GM18858 (cell line): ENCODE data around the gene CLEC4D.
"Not testable (repeated sequence)": the region's sequence is repeated elsewhere in the genome, so short reads cannot be mapped to it uniquely, and the experiment has no call there.

Experiments
- ATAC-seq: cut with Tn5 transposase; IDR thresholded peaks from one replicate; pipeline ENCODE4 v1.9.1; 2021; ENCODE audit not compliant: unreplicated experiment

Gene CLEC4D

DNA sequence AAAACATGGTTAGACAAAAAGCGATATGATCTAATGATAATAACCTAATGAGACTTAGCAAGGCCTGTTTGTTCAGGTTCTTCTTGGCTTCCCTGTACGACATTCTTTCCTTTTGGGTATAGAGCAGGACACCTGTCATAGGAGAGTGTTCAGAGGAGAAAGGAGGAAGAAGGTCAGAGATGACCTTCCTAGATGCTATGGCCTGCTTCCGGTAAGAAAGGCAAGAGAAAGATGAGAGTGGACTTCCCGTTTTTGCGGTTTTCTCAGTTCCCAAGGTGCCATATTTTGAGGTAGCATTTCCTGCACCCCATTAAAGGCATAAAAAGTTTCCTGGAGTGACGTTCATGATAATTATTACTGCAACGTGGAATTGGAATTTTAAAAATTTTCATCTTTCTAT is 18.7 kb downstream of the CLEC4D start:
- ATAC-seq: no peak

DNA sequence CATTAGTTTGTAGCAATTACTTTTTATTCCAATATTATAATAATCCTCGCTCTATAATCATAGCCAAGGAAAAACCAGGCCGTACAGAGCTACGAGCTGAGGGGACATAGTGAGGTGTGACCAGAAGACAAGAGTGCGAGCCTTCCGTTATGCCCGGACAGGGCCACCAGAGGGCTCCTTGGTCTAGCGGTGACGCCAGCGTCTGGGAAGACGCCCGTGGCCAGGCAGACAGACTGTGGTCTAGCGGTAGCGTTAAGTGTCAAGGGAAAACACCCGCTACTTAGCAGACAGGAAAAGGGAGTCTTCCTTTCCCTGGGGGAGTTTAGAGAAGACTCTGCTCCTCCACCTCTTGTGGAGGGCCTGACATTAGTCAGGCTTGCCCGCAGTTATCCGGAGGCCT is 24.5 kb downstream of the CLEC4D start:
- ATAC-seq: not testable (repeated sequence)

DNA sequence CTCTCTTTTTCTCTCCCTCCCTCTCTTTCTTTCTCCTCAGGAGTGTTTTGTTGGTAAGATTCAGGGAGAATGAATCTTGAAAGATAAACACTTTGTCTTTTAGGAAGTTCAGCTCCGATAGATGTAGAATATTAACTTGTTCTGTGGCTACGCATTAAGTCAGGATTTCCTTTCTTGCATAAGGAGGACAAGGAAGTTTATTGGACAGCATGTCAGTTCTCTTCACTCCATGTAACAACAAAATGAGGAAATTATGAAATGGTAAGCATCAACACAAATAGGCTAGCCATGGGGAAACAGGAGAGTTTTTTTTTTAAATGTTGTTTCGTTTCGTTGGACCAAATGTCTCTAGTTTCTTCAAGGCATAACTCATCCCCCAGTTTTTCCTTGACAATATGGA is 27.5 kb downstream of the CLEC4D start, which contains the start of gene CLEC4E:
Gene CLEC4E (minus strand): TSS at position 75 of the 400 bp plus-strand sequence. CDS start 108 bp downstream, outside the sequence.
- not testable (repeated sequence) for ATAC-seq

DNA sequence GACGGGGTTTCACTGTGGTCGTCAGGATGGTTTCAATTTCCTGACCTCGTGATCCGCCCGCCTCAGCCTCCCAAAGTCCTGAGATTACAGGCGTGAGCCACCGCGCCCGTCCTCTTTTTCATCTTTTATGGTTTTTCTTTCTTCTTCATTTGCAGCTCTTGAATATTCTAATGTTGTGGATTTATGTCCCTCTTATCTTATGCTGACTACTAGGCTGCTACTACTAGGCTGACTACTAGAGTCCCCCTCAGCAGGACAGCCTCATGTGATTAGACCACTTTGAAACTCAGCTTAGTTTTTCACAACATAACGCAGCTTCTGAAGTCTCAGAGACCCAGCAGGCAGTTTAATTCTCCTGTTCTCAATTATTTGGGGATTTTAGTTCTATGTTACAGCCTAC is 28.3 kb downstream of the CLEC4D start:
- ATAC-seq: no peak

DNA sequence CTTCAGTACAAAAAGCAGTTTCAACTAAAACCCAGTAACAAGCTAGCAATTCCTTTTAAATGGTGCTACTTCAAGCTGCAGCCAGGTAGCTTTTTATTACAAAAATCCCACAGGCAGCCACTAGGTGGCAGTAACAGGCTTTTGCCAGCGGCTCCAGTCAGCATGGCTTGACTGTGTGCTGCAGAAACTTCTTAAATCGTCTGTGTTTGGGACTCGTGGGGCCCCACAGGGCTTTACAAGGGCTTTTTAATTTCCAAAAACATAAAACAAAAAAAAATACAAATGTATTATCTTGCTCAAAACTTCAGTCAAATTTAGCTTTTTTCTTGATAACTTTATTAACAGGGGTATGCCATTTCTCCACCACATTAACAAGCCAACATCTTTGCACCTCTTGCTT is 31.0 kb downstream of the CLEC4D start:
- no peak for ATAC-seq

DNA sequence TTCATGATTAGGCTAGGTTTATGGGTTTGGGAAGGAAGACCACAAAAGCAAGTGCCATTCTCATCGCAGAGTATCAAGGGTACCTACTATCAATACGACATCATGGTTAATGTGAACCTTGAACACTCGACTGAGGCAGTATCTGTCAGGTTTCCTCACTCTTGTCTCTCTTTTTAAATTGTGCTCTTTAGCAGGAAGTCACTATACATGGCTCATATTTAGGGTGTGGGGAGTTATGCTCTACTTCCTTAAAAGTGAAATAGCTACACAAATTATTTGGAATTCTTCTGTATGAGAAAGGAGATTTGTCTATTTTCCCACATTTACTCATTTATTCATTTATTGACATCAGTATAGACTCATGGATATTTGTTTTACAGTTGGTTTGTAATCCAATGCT is 33.3 kb downstream of the CLEC4D start:
- ATAC-seq: no peak

DNA sequence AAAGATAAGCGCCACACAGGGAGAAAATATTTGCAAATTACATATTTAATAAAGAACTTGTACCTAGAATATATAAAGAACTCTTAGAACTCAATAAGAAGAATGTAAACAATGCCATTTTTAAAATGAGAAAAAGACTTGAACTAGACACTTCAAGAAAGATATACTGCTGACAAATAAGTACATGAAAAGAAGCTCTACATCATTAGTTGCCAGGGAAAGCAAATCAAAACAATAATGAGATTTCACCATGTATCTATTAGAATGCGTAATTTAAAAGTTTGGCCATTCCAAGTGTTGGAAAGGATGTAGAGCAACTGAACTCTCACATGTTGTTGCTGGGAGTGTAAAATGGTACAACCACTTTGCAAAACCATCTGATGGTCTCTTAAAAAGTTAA is 34.3 kb downstream of the CLEC4D start:
- no peak for ATAC-seq

DNA sequence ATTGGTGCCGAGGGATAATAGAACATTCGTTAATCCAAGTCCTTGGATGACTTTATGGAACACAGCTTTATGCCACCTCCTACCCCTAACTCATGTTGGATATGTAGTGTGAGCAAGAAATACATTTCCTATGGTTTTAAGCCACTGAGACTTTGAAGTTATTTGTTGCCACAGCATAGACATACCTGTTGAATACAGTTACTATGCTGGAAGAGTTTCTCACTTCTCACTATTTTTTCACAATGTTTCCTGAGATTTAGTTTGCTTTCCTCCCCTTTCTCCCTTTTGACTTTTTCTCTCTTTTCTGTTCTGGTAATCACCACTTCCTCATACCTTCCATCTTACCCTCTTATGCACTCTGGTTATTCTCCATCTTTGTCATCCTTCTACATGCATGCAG is 34.9 kb downstream of the CLEC4D start:
- ATAC-seq: no peak

DNA sequence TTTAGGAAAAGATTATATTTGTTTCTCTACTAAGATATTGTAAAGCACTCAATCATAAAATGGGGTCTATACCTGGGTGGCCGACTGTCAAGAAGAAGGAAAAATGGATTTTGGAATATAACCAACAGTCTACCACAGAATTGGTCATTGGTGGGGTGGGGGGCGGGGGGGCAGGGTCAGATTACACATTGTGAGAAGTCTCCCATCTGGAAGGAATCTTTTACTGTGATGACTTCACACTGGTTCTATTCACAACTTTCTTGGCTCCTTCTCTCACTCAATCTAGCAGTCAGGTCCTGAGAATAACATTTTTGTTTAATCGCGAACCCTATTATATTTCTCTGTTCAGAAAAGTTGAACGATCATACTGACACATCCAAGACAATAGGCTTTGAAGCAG is 36.1 kb downstream of the CLEC4D start:
- no peak for ATAC-seq

DNA sequence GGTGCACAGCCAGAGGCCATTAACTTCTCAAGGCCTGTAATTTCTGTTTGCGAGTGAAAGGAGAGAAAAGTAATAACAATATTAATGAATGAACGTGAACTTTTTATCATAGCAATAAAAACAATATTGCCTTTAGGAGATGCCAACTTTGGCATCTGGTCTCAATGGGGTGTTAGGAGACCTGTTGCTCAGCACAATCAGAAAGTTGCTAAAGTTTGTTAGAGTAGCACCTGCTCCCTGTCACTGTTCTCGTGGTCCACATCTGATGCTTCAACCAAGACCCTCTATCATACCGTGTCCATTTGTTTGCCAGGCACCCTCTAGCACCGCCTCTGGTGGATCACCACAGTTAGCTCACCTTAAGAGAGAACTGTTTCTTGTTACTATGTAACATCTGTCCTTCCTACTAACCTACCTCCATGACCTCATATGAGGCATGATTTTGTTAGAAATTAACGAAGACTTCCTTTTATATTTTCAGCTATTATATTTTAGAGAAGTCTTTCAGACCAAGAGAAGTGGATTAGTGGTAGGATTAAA is 39.9 kb downstream of the CLEC4D start:
- no peak for ATAC-seq

DNA sequence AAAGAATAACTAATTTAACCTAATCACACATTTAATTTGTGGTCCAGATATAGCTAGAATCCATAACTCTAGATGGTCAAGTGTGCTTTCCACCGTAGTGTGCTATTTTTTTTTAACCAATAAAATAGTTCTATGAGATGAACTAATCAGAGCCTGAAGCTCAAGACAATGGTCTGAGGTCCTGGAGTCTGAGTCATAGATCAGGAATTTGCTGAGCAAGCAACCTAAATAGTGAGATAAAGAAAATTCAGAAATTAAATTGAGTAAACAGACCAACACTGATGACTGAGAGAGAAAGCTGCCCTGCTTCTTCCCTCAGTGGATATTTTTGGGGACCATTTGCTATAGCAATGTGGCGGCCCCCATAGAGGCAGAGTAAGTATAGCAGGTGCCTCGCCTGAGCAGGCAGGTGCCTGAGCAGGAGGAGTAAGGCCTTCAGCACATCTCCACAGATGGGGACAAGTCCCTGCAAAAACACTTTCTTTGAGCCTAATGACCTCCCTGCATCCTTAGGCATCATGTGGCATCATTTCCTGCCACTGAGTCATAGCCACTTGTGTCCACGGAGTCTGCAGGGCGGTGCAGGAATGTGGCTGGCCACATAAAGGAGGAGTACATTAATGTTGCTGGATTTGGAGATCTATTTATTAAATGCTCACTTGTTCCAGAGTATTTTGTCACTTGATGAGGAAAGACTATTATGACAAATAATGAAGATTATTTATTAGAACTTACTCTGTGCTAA is 41.3 kb downstream of the CLEC4D start:
- no peak for ATAC-seq

DNA sequence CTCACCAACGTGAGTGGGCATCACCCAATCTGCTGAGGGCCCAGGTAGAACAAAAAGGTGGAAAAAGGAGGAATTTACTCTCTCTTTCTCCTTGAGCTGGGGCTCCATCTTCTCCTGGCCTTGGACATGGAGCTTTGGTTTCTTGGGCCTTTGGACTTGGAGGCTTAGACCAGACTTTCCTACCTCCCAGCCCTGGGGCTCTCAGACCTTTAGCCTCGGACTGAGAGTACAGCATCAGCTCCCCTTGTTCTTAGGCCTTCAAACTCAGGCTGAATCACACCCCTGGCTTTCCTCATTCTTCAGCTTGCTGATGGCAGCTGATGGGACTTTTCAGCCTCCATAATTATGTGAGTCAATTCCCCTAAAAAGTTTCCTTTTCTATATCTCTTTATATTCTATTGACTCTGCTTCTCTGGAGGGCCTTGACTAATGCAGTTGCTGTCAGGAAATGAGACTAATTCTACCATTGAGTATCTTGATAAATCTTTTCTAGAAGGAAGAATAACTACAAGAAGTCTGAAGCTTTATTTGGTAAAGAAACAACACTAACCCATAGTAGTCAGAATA is 43.3 kb downstream of the CLEC4D start:
- no peak for ATAC-seq

DNA sequence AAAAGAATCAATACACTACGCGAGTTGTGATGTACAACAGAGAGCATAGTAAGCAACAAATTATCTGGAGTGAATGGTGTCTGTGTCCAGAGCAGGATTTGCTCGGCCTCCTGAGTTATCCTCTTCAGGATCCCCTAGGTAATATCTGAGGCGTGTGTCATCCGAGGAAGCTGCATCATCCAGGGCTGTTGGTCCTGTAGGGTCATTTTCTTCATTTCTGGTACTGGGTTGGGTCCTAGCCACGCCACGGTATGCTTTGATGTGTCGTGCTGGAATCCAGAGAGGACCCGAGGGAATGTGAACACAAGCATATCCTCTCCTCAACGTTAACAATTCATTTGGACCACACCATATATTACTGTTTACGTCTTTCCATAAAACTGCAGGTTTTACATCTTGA is 46.4 kb downstream of the CLEC4D start:
- no peak for ATAC-seq

DNA sequence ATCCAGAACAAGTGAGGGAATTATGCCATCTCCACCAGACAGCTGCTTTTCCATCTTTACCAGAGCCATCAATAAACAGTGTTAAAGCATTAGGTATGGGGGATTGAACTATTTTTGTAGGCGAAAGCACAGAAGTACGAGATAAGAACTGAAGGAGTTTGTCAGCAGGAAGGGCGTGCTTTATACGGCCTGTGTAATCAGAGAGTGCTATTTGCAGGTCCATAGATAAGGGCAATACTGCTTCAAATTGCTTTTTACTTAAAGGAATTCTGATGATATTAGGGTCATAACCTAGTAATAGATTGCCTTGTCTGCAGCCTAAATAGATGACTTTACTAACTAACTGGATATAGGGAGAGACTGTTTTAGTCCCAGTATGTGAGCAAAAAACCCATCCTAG is 47.7 kb downstream of the CLEC4D start:
- ATAC-seq: no peak

DNA sequence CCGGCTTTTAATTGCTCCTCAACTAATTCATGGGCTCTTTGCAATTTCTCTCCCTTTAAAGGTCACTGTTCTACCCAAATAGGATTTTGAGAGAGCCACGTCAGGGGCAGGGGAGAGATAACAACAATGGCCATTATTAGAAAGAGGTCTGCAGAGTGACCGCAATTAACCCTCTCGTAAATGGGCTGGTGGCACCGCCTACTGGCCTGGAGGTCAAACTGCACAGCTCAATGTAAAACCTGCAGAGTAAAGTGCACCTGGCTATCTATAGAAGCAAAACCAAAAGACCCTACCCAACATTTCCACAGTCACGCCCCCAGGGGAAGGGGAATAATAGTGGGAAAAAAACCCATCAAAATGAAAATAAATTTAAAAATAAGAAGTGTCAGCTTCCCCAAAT is 49.0 kb downstream of the CLEC4D start:
- no peak for ATAC-seq

DNA sequence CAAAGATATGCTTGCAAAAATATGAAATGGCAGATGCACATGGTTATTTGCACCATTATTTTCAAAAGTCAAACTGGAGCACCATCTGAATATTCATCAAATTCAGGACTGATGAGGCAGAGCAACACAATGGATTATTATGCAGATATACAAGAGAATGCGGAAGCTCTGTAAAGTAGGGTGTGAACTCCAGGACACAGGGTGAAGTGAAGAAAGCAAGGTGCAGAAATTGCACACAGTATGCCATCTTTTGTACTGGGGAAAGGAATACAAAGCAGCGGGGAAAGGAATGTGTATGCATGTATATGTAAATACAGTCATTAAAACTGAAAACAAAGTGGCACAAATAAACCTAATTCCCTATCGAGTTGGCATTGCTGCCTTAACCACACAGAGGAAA is 50.1 kb downstream of the CLEC4D start:
- ATAC-seq: no peak

DNA sequence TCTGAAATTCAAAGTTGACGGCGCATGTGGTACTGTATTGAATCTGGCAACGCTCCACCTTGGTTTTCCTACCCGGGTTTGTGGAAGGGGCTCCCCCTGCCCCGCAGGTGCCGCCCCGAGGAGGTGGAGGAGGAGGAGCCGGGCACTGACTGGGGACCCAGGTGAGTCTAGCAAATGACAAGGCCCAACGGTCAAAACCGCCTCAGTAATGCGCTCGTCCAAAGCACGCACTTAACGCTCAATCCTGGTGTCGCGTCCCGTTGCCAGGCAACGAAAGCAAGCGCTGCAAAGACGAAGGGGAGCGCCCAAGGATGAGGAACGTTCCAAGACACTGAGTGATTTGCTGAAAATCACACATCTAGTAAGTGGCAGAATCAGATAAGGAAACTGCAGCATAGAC is 51.4 kb downstream of the CLEC4D start:
- ATAC-seq: no peak

DNA sequence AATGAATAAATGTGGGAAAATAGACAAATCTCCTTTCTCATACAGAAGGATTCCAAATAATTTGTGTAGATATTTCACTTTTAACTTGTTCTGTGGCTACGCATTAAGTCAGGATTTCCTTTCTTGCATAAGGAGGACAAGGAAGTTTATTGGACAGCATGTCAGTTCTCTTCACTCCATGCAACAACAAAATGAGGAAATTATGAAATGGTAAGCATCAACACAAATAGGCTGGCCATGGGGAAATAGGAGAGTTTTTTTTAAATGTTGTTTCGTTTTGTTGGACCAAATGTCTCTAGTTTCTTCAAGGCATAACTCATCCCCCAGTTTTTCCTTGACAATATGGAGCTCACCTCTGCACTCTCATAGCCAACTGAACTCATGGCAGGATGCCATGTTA is 52.7 kb downstream of the CLEC4D start:
- ATAC-seq: not testable (repeated sequence)

DNA sequence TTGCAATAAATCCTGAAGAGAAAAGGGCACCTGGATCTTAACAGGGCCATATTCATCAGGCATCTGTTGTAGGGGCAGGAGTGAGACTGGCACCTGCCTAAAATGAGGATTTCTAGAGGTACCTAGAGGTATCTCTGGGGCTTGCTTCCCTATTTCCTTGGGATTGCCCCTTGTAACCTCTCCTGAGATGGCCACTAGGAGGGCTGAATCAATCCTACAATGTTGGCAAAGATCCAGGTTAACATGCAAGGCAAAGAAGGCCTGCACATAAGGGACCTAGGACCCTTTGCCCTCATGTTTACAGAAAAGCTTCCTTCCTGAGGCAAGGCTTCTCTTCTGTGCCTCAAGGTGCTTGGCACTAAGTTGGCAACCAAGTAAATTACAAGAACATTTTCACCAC is 53.2 kb downstream of the CLEC4D start:
- no peak for ATAC-seq
